WTC11 (cell line): ENCODE data around the gene TAPBPL. TPM values are rescaled to one million over a fixed set of nuclear protein-coding genes. Genes with fewer than 3 reads are reported as not detected.

Experiments used
- ATAC-seq: fragments of 200-7000 bp; cut with Tn5 transposase; 2 replicates; pipeline ENCODE4 v1.10.0; 2021; ENCODE audit warnings: mild to moderate bottlenecking, moderate library complexity
- CTCF ChIA-PET: fragments of 300-600 bp; sonication (Branson Sonifier 250); formaldehyde crosslinking; loops from one replicate; lab custom pipeline; 2021; ENCODE audit warnings: antibody characterized with exemption; lab: Charles Lee
- POLR2A ChIA-PET: fragments of 350-600 bp; sonication (Branson Sonifier 250); formaldehyde crosslinking; loops from one replicate; lab custom pipeline; 2021; ENCODE audit warnings: antibody characterized with exemption; lab: Charles Lee
- DNase-seq: peaks from one replicate; pipeline ENCODE4 v3.0.0; 2021; ENCODE audit warnings: low spot score
- H3K27ac Mint-ChIP-seq: 2 replicates; pipeline ENCODE4 v1.8.0; 2021; ENCODE audit warnings: mixed read lengths
- H3K27me3 Mint-ChIP-seq: 2 replicates; pipeline ENCODE4 v1.8.0; 2021; ENCODE audit warnings: low read depth, mild to moderate bottlenecking, moderate library complexity, mixed read lengths
- H3K36me3 Mint-ChIP-seq: 2 replicates; pipeline ENCODE4 v1.8.0; 2021; ENCODE audit warnings: mixed read lengths
- H3K4me1 Mint-ChIP-seq: 2 replicates; pipeline ENCODE4 v1.8.0; 2022; ENCODE audit warnings: mixed read lengths
- H3K4me3 Mint-ChIP-seq: 2 replicates; pipeline ENCODE4 v1.8.0; 2021; ENCODE audit warnings: mild to moderate bottlenecking, moderate library complexity, mixed read lengths
- H3K9me3 Mint-ChIP-seq: 2 replicates; pipeline ENCODE4 v1.8.0; 2021; ENCODE audit warnings: mixed read lengths
- ESRRA ChIP-seq: sonication (generic); formaldehyde crosslinking; IDR thresholded peaks from 2 replicates; pipeline ENCODE4 v1.8.1; 2022; ENCODE audit warnings: mild to moderate bottlenecking, missing genetic modification reagents, borderline replicate concordance
- FOXK1 ChIP-seq: sonication (generic); formaldehyde crosslinking; IDR thresholded peaks from 2 replicates; pipeline ENCODE4 v1.8.0; 2022; ENCODE audit warnings: mild to moderate bottlenecking, moderate library complexity, missing genetic modification reagents
- FOXP1 ChIP-seq: sonication (generic); formaldehyde crosslinking; IDR thresholded peaks from 2 replicates; pipeline ENCODE4 v1.8.0; 2022; ENCODE audit warnings: missing genetic modification reagents, mild to moderate bottlenecking, moderate library complexity, borderline replicate concordance
- NFYB ChIP-seq: sonication (generic); formaldehyde crosslinking; conservative IDR thresholded peaks from 2 replicates; pipeline ENCODE4 v1.8.0; 2022; ENCODE audit warnings: low read depth, missing genetic modification reagents
- NR1H2 ChIP-seq: sonication (generic); formaldehyde crosslinking; IDR thresholded peaks from 2 replicates; pipeline ENCODE4 v1.9.0; 2021; ENCODE audit warnings: mild to moderate bottlenecking, moderate library complexity, missing genetic modification reagents
- RELA ChIP-seq: sonication (generic); formaldehyde crosslinking; IDR thresholded peaks from 2 replicates; pipeline ENCODE4 v1.8.1; 2022; ENCODE audit warnings: missing genetic modification reagents, mild to moderate bottlenecking, borderline replicate concordance
- SMAD4 ChIP-seq: sonication (generic); formaldehyde crosslinking; IDR thresholded peaks from 2 replicates; pipeline ENCODE4 v1.8.0; 2022; ENCODE audit warnings: mild to moderate bottlenecking, missing genetic modification reagents
- TCF7 ChIP-seq: sonication (generic); formaldehyde crosslinking; IDR thresholded peaks from 2 replicates; pipeline ENCODE4 v1.8.0; 2022; ENCODE audit warnings: mild to moderate bottlenecking, low read depth, missing genetic modification reagents, moderate library complexity
- TEAD4 ChIP-seq: sonication (generic); formaldehyde crosslinking; IDR thresholded peaks from 2 replicates; pipeline ENCODE4 v1.8.0; 2022; ENCODE audit warnings: mild to moderate bottlenecking, missing genetic modification reagents
- ZNF138 ChIP-seq: sonication (generic); formaldehyde crosslinking; conservative IDR thresholded peaks from 2 replicates; pipeline ENCODE4 v1.8.1; 2022; ENCODE audit warnings: mild to moderate bottlenecking, moderate library complexity, missing genetic modification reagents
- ZNF219 ChIP-seq: sonication (generic); formaldehyde crosslinking; IDR thresholded peaks from 2 replicates; pipeline ENCODE4 v1.8.0; 2023; ENCODE audit warnings: missing genetic modification reagents, mild to moderate bottlenecking, borderline replicate concordance
- ZNF317 ChIP-seq: sonication (generic); formaldehyde crosslinking; IDR thresholded peaks from 2 replicates; pipeline ENCODE4 v1.8.1; 2023; ENCODE audit warnings: low read depth, mild to moderate bottlenecking, moderate library complexity, missing genetic modification reagents, borderline replicate concordance
- total RNA-seq: library from RNA; stranded (reverse); gene quantifications from 3 replicates; pipeline ENCODE4 v1.2.3, GENCODE V29; 2021
- TF ChIP-seq, protein P1 (sequence below): sonication (generic); formaldehyde crosslinking; IDR thresholded peaks from 2 replicates; pipeline ENCODE4 v1.8.1; 2022; ENCODE audit warnings: low read depth, missing genetic modification reagents, borderline replicate concordance
- TF ChIP-seq, protein P2 (sequence below): sonication (generic); formaldehyde crosslinking; IDR thresholded peaks from 2 replicates; pipeline ENCODE4 v1.8.1; 2023; ENCODE audit warnings: mild to moderate bottlenecking, missing genetic modification reagents, borderline replicate concordance
- TF ChIP-seq, protein P3 (sequence below): sonication (generic); formaldehyde crosslinking; conservative IDR thresholded peaks from 2 replicates; pipeline ENCODE4 v1.8.1; 2023; ENCODE audit warnings: mild to moderate bottlenecking, low read depth, missing genetic modification reagents, moderate library complexity
- TF ChIP-seq, protein P4 (sequence below): sonication (generic); formaldehyde crosslinking; IDR thresholded peaks from 2 replicates; pipeline ENCODE4 v1.8.0; 2022; ENCODE audit warnings: mild to moderate bottlenecking, missing genetic modification reagents
- TF ChIP-seq, protein P5 (sequence below): fragments of 250-450 bp; sonication (Bioruptor Pico); conservative IDR thresholded peaks from 2 replicates; pipeline ENCODE4 v1.9.0; 2021; ENCODE audit warnings: mild to moderate bottlenecking
- TF ChIP-seq, protein P6 (sequence below): sonication (generic); formaldehyde crosslinking; IDR thresholded peaks from 2 replicates; pipeline ENCODE4 v1.8.0; 2022; ENCODE audit warnings: mild to moderate bottlenecking, missing genetic modification reagents

The TAPBPL gene
- total RNA-seq, 1 experiment from 2014 or later, result 1.3 TPM

DNA sequence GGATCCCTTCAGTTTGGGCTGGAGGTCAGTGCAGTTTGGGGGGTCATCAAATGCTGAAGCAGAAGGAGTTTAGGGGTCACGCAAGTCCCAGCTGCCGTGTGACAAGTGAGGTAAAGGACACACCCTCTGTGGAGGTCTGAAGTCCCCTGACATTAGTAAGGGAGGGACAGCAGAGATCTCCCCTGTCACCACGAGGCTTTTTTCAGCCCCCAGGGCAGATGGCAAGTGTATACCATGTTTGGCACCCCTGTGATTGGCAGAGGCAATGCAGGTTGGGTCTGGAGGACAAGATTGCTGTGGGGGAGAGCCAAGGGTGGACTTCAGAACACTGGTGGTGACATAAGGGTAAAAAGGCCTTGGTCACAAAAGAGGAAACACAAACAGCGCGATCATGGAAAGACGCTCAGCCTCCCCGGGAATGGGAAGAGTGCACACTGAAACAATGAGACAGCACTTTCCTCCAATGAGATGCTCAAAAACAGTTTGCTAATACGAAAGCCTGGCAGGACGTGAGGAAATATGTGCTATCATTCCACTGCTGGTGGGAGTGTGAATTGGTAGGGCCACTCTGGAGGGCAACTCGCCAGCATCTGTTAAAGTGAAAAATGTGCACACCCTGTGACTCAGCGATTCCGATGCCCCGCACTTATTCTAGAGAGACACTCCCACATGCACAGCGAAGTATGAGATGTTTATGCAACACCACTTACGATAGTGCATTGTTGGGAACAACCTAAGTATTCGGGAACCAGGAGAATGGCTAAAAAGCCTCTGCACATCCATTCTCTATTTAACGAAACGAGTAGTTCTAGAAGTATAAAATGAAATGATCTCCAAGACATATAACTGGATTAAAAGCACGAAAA is 21.5 kb upstream of the TAPBPL start (continued):
- TF ChIP-seq FOXP1 (CRISPR knock-in tag) (no peak), FOXK1 (CRISPR knock-in tag) (no peak), SMAD4 (CRISPR knock-in tag) (no peak), ESRRA (no peak)
- TF ChIP-seq, protein P1, sequence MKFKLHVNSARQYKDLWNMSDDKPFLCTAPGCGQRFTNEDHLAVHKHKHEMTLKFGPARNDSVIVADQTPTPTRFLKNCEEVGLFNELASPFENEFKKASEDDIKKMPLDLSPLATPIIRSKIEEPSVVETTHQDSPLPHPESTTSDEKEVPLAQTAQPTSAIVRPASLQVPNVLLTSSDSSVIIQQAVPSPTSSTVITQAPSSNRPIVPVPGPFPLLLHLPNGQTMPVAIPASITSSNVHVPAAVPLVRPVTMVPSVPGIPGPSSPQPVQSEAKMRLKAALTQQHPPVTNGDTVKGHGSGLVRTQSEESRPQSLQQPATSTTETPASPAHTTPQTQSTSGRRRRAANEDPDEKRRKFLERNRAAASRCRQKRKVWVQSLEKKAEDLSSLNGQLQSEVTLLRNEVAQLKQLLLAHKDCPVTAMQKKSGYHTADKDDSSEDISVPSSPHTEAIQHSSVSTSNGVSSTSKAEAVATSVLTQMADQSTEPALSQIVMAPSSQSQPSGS (CRISPR knock-in tag), result no peak
- TF ChIP-seq, protein P2, sequence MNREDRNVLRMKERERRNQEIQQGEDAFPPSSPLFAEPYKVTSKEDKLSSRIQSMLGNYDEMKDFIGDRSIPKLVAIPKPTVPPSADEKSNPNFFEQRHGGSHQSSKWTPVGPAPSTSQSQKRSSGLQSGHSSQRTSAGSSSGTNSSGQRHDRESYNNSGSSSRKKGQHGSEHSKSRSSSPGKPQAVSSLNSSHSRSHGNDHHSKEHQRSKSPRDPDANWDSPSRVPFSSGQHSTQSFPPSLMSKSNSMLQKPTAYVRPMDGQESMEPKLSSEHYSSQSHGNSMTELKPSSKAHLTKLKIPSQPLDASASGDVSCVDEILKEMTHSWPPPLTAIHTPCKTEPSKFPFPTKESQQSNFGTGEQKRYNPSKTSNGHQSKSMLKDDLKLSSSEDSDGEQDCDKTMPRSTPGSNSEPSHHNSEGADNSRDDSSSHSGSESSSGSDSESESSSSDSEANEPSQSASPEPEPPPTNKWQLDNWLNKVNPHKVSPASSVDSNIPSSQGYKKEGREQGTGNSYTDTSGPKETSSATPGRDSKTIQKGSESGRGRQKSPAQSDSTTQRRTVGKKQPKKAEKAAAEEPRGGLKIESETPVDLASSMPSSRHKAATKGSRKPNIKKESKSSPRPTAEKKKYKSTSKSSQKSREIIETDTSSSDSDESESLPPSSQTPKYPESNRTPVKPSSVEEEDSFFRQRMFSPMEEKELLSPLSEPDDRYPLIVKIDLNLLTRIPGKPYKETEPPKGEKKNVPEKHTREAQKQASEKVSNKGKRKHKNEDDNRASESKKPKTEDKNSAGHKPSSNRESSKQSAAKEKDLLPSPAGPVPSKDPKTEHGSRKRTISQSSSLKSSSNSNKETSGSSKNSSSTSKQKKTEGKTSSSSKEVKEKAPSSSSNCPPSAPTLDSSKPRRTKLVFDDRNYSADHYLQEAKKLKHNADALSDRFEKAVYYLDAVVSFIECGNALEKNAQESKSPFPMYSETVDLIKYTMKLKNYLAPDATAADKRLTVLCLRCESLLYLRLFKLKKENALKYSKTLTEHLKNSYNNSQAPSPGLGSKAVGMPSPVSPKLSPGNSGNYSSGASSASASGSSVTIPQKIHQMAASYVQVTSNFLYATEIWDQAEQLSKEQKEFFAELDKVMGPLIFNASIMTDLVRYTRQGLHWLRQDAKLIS (CRISPR knock-in tag), result no peak
- TF ChIP-seq, protein P3, sequence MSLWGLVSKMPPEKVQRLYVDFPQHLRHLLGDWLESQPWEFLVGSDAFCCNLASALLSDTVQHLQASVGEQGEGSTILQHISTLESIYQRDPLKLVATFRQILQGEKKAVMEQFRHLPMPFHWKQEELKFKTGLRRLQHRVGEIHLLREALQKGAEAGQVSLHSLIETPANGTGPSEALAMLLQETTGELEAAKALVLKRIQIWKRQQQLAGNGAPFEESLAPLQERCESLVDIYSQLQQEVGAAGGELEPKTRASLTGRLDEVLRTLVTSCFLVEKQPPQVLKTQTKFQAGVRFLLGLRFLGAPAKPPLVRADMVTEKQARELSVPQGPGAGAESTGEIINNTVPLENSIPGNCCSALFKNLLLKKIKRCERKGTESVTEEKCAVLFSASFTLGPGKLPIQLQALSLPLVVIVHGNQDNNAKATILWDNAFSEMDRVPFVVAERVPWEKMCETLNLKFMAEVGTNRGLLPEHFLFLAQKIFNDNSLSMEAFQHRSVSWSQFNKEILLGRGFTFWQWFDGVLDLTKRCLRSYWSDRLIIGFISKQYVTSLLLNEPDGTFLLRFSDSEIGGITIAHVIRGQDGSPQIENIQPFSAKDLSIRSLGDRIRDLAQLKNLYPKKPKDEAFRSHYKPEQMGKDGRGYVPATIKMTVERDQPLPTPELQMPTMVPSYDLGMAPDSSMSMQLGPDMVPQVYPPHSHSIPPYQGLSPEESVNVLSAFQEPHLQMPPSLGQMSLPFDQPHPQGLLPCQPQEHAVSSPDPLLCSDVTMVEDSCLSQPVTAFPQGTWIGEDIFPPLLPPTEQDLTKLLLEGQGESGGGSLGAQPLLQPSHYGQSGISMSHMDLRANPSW, result no peak
- TF ChIP-seq, protein P4, sequence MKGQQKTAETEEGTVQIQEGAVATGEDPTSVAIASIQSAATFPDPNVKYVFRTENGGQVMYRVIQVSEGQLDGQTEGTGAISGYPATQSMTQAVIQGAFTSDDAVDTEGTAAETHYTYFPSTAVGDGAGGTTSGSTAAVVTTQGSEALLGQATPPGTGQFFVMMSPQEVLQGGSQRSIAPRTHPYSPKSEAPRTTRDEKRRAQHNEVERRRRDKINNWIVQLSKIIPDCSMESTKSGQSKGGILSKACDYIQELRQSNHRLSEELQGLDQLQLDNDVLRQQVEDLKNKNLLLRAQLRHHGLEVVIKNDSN (CRISPR knock-in tag), result no peak
- TF ChIP-seq, all 79 proteins: peak for 0

DNA sequence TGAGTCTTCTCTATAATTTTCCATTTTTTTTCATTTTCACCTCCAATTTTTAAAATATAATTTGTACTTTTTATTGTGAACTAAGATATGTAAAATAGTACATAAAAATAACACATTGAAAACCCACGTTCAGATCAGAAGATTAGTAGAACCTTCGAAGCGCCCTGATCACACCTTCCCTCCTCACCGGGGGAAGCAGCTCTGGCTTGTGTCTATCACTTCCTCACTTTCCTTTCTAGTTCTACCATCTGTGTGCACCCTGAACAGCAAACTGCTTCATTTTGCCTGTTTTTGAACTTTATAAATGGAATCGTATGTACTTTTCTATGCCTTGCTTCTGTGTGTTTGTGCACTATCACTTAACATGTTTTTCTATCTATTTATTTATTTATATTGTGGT is 18.9 kb upstream of the TAPBPL start:
- no peak for ATAC-seq
- POLR2A ChIA-PET, result no interaction called here
- DNase-seq, result no peak
- Mint-ChIP-seq H3K4me3 (no peak overlapping the region), H3K4me1 (peaks cover 32% of the 10 kb centered on the region), H3K27ac (no peak overlapping the region), H3K9me3 (peaks cover 3% of the 10 kb centered on the region), H3K27me3 (no peaks in the 10 kb centered on the region), H3K36me3 (no peaks in the 10 kb centered on the region)
- CTCF ChIA-PET, result interaction anchor here (1.3 to 2.4 kb wide), 3 partner anchors 9 to 78 kb away, joined by 3 to 26 read pairs (median 7); no protein-coding TSS in a partner anchor
- TF ChIP-seq NFYB (CRISPR knock-in tag) (no peak), TEAD4 (CRISPR knock-in tag) (no peak), TCF7 (CRISPR knock-in tag) (no peak), RELA (CRISPR knock-in tag) (no peak), ZNF317 (no peak), ZNF138 (no peak), NR1H2 (no peak), ZNF219 (CRISPR knock-in tag) (no peak)
- TF ChIP-seq, protein P3, result no peak
- TF ChIP-seq, protein P5, sequence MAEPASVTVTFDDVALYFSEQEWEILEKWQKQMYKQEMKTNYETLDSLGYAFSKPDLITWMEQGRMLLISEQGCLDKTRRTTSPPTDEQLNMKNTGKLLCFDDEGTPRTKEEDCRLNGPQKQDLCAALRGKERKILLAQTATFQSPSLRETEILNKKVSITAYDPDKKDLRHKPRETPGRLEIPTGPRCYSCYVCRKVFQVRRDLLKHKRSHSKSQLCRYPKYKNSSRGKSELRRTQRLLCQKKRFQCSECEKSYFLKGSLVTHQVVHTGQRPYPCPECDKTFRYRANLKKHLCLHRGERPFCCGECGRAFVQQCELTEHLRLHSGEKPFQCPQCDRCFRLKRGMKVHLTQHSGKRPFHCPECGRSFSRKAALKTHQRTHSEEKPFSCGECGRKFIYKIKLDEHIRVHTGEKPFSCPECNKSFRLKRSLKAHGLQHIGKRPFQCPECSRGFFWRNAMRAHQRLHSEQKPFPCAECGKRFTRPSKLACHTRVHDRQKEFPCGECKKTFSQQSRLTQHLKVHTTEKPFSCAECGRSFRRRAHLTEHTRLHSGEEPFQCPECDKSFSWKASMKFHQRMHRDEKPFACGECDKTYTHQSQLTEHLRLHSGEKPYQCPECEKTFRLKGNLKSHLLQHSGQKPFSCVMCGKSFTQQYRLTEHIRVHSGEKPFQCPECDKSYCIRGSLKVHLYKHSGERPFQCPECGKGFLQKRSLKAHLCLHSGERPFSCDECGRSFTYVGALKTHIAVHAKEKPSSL (CRISPR knock-in tag), result no peak
- TF ChIP-seq, protein P1 (CRISPR knock-in tag), result no peak
- TF ChIP-seq, protein P6, sequence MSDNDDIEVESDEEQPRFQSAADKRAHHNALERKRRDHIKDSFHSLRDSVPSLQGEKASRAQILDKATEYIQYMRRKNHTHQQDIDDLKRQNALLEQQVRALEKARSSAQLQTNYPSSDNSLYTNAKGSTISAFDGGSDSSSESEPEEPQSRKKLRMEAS (CRISPR knock-in tag), result no peak
